Measurements from ENCODE around the gene NBPF20.
"Not testable (repeated sequence)": the region's sequence is repeated elsewhere in the genome, so short reads cannot be mapped to it uniquely, and the experiment has no call there.

The NBPF20 gene

GRCh38 chr1:145424612-145425435 is 579 bp downstream of the NBPF20 start:
- DNase-seq, result not testable (repeated sequence)

- DNase-seq, result not testable (repeated sequence)
Measured at GRCh38 chr1:145415149-145415548, 10.3 kb downstream of the NBPF20 start.

GRCh38 chr1:145407266-145407665 is 18.1 kb downstream of the NBPF20 start:
- DNase-seq, result not testable (repeated sequence)

DNA sequence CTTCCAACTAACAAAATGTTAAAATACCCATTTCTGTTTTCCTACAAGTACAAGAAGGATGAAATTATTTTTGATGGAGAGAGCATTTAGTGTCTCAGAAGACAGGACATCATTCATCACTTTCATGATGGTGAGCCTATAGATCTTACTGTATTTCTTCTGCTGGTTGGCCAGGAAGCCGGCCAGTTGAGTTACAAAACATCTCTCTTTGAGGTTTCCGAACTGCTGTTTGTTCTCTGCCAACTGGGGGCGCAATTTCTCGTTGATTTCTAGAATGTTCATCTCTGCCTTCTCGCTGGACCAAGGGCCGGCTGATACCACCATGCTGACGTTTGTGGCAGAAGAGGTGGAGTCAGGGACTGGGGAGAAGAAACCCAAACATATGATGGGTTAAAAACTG is 20.5 kb downstream of the NBPF20 start:
- not testable (repeated sequence) for DNase-seq

DNA sequence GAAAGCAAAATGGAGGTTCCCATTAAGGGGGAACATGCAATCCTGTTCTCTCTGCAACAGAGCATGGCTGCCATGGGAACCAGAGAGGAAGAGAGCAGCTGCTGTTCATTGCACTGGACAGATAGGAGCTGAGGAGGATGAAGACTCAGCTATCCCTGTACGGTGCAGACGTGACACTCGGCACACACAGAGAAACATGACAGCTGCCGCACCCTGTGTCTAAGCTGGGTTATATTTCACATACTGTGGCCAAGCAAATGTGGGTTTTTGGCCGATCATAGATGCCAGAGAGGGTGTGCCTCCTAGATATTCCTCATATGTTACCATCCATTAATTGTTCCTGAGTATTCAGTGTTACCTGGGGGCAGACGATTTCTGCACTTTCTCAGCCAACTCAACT is 24.7 kb downstream of the NBPF20 start:
- DNase-seq, result not testable (repeated sequence)

Data from GF-D8 (cell line).